ENCODE data around the gene NKRF.

DNA sequence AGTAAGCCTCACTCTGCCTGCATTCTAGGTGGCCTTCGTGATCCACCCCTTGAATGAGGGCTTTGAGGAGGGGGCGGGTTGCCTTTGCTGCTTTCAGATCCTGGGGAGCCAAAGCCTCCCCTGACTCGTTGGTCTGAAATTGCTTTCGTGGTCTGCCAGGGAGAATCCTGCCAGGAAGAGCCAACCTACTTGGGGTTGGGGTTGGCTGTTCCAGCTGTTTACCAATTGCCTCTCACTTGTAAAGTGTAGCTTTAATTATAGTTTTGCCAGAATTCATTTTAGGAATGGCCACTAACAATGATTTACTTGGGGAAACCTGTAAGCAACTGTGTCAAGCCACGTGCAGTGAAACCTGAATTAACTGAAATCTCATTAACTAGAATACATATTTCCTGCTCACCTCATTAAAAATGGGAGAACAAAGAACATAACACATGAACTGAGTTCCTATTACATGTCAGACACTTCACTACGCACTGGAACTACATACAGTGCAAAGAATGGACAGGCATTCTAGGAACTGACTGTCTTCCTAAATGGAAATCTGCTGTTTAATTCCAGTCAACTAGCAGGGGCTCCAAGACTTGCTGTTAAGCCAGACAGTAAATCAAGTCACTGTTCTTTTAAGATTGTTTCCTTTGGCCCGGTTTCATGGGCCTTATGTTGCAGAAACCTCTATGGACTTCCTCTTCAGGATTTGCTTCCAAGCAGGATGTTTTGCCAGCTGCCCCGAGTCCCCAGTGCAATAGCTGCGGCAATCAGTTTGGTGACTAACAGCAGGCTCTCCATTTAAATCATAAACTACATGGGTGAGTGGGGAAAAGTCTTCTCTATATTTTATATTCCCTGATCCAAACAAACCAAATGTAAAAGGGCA, 16.4 kb upstream of the NKRF start:
- TF ChIP-seq, protein P1, sequence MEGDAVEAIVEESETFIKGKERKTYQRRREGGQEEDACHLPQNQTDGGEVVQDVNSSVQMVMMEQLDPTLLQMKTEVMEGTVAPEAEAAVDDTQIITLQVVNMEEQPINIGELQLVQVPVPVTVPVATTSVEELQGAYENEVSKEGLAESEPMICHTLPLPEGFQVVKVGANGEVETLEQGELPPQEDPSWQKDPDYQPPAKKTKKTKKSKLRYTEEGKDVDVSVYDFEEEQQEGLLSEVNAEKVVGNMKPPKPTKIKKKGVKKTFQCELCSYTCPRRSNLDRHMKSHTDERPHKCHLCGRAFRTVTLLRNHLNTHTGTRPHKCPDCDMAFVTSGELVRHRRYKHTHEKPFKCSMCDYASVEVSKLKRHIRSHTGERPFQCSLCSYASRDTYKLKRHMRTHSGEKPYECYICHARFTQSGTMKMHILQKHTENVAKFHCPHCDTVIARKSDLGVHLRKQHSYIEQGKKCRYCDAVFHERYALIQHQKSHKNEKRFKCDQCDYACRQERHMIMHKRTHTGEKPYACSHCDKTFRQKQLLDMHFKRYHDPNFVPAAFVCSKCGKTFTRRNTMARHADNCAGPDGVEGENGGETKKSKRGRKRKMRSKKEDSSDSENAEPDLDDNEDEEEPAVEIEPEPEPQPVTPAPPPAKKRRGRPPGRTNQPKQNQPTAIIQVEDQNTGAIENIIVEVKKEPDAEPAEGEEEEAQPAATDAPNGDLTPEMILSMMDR (IDR thresholded peaks at IDR 0.05), result no peak
- no peak for TF ChIP-seq EZH2 (IDR thresholded peaks at IDR 0.05; ENCODE audit: borderline replicate concordance, insufficient read depth, low read depth, low read length, poor library complexity, severe bottlenecking)
